Measurements from ENCODE around the gene WWOX.

WWOX gene

DNA sequence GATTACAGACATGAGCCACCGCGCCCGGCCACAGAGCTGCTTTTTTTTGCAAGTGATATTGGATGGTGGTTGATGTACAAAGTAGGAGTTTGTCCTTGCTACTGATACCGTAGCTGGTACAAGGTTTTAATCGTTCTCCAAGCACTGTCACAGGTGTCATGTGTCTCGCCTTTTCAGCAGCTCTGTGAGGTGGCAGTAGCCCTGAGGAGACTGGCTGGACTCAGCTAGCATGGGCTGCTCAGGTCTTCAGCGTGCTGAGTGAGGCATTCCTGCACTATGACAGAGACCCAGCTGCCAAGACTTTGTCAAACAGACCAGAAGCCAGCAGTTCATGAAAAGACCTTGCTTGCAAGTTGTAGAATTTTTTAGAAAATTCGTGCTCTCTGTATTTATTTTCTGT is 7.2 kb downstream of the WWOX start:
- DNase-seq, result no peak

DNA sequence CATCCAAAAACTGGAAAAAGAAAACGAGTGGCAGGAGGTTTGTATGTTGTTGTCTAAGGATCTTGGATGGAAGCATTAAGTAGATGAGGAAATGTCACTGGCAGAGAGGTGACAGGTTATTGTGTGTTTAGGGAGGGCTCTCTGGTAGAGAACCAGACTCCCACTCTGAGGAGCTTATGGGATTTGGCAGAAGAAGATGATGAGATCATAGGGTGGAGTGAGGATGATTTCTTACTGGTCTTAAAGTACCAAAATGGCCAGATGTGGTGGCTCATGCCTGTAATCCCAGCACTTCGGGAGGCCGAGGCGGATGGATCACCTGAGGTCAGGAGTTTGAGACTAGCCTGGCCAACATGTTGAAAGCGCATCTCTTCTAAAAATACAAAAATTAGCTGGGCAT is 9.0 kb downstream of the WWOX start:
- peak; percentile 83 for DNase-seq

DNA sequence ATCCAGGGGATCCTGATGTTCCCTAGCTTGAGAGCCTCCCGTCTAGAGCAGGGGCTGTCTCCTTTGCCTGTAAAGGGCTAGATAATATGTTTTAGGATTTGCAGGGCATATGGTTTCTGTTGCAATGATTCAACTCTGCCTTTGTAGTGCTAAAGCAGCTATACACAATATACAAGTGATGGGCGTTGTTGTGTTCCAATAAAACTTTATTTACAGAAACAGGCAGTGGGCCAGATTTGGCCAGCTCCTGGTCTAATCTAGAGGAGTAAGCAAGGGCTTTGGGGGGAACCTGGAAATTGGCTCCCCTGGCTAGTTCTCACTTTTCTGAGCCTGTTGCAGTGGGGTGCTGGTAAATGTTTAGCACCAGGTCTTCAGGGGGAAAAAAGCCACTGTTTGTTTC is 13.8 kb downstream of the WWOX start:
- DNase-seq, result no peak

DNA sequence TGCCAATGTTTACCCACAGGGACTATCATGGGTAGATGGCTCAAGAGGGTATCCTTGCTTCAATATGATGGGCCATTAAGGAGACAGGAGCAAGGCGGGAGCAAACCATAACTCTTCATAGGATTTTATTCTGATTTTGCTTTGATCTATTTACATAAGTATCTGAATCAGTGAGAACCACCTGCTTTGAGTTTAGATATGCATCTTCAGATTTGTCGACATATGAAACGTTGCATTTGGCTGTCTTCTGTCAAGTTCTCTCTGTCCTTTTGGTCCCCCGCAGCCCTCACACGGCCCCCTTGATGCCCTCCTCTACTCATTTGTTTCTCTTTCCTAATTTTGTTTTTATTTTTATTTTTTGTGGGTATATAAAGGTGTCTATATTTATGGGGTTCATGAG is 16.2 kb downstream of the WWOX start:
- DNase-seq, result no peak

DNA sequence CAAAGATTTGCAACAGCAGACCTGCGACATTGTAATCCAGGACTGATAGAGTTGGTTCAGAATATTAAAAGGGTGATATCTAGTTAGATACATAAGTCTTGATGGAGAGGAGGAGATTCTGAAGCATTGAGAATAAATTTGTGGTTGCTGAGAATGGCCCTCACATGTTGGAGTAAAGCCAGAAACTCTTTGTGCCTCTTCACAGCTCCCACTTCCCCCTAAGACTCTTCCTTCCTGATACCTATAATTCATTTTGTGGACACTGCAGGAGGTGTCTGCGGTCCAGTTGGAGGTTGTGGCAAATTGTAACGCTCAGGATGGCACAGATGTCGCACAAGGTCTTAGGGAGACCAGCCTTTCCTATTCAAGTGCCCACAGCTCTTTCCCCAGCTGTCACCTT is 17.5 kb downstream of the WWOX start:
- no peak for DNase-seq

DNA sequence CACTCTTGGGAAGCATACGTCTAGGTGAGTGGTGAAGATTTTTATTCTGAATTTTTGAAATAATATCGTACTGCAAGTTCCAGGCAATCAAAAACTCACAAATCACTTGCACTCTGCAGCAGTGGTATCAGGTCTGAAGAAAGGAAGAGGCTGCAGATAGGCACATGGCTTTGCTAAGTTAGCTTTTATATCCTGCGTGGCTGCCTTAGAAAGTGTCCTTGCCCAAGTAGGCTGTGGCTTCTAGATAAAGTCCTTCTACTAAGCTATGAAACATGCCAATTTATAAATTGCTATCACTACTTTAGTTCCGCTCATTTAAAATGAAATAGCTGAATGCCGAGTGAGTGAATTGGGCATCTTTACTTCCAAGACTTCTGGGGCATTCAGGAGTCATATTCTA is 17.9 kb downstream of the WWOX start:
- DNase-seq, result no peak

DNA sequence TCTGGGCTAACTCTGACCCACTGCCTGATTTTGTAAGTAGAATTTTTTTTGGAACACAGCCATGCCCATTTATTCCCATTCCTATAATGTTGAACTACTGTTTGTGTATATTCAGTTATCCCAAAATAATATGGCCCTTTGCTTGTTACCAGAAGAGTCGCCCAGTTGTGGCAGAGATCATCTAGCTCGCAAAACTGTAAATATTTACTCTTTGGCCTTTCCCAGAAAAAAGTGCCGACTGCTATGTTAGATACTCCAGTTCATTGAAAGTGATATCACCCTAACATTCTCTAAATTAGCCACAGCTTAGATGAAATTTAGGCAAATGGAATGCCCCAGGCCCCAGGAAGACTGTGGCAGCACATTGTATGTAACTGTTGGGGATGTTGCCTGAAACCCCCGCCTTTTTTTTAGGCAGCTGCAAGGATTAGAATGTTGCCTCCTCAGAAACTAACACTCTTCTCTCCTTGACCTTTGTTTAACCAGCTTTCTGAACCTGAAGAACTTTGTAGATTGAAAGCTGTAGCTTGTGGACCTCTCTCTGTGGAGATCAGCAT is 19.1 kb downstream of the WWOX start:
- DNase-seq, result no peak

DNA sequence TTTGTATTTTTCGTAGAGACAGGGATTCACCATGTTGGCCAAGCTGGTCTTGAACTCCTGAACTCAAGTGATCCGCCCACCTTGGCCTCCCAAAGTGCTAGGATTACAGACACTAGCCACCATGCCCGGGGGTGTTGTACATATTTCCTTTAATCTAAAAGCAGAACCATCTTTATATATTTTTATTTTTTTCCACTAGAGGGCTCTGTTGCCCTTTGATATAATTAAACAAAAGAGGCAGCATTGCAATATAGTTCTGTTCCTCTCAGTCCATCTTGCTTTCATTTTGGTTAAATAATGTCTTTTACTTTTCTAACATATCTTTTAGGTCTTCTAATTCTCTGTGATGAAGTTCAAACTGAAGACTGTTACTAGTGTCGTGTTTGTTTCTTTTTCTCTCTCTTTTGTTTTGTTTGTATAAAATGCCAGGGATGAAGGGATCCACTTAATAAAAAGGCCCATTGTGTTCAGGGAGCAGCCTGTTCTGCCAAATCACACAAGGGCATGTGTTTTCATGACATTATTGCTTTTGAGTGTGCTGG is 23.4 kb downstream of the WWOX start:
- peak; percentile 60 for DNase-seq

DNA sequence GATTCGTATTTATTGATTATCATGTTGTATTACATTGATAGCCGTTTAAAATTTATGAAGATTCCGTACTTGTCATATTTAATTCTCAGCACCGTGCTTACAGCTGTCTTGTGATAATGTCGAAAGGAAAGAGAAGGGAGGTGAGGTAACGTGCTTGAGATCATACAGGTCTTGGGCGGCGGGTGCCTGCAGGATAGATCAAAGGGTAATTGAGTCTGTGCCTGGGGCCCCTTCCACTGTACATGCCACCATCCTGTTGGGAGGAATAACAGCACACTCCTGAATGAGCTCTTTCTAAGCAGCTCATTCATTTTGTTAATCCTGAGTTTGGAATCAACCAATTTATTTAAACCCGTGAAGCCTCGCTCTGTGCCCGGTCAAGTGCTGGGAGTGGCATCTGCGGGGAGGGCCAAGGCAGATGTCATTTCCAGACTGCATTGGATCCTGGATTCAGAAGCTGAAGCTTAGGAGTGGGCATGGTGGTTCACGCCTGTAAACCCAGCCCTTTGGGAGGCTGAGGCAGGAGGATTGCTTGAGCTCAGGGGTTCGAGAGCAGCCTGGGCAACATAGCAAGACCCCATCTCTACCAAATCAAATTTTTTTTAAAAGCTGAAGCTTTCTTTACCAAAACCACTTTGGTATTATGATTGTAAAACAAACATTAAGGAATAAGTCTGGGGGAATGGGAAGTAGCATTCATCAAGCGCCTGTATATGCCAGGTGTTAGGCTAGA is 25.8 kb downstream of the WWOX start:
- DNase-seq, result no peak

DNA sequence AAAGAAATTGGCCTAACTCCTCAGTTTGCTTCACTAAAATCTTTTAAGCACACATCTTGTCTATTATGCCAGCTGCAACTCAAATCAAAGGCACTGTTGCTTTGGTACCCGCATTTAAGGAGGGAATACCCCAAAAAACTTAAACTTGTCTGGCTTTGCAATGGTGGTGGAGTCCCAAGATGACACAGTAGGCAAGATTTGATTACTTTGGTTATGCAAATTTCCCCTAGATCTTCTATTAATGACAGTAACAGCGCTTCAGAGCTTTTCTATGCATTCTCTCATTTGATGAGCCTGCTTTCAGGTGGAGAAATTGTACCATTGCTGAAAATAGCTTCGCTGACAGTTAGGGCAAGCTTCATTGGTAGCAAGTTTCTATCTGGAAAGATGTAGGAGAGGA is 27.2 kb downstream of the WWOX start:
- no peak for DNase-seq

DNA sequence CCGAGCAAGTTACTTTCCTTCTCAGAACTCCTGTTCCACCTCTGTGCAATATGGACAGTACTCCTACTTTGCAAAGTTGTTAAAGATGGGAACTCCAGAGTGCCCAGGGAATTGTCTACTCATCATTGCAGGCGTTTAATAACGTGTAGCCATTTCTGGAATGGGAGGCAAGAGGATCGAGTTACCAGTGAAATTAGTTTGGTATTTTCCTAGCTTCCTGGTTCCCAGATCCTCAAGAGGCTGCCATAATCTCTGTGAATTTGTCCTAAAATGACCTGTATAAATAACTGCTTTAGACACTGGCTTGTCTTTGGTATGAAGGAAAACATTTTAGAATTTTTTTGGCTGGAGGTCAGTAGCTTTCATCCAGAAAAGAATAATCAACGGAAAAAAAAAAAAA is 27.7 kb downstream of the WWOX start:
- no peak for DNase-seq

DNA sequence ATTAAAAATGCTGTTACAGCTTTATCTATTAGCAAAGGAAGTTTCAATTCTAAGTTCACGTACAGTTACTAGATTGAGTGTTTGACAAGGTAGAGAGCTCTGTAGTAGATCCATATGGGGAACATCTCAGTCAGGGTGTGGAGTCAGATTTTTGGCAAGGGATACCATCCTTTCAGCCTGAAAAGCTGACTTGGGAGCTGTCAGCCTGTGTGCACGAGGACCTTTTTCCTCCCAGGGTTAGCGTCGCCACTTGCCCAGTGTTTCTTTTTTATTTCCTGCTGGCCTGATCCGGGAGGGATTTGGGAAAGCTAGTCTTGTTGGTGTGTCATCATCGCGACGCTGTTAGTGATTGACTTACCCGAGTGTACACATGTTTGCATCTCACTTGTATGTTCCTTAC is 29.5 kb downstream of the WWOX start:
- DNase-seq, result no peak

DNA sequence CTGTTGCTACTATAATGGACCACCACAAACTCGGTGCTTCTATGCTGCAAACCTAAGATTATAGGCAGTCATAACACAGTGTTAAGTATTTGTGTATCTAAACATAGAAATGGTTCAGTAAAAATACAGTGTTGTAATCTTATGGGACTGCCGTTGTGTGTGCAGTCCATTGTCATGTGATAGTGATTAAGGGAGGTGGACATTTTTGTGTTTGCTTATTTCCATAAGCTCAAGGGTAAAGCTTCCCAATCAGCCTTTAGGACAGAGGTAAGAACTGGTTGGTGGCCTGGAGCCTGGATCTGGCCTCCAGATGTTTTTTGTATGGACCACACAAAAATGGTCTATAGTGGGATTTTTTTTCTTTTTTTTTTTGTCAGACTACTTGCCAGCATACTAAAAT is 29.9 kb downstream of the WWOX start:
- DNase-seq, result no peak

DNA sequence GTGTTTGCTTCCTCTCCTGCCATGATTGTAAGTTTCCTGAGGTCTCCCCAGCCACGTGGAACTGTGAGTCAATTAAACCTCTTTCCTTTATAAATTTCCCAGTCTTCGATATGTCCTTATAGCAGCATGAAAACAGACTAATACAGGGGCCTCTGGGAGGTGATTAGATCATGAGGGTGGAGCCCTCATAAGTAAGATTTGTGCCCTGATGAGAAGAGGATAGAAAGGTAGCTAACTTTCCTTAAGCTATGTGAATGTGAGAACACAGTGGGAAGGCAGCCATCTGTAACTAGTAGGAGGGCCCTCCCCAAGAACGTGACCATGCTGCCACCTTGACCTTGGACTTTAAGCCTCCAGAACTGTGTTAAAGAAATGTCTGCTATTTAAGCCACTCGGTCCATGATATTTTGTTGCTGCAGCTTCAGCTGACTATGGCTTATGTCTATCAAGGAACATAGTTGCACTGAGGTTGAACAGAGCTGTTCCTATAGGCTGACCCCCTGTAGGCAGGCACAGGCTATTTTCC is 30.7 kb downstream of the WWOX start:
- no peak for DNase-seq

DNA sequence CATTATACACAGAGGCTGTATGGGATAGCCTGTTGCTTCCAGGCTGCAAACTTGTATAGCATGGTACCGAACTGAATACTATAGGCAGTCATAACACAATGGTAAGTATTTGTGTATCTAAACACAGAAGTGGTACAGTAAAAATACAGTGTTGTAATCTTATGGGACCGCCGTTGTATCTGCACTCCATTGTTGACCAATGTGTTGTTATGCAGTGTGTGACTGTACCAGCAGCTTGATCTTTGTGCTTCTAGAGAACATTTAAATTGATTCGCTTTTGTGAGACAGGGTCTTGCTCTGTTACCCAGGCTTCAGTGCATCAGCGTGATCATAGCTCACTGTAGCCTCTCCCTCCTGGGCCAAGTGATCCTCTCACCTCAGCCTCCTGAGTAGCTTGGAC is 31.5 kb downstream of the WWOX start:
- DNase-seq, result no peak

DNA sequence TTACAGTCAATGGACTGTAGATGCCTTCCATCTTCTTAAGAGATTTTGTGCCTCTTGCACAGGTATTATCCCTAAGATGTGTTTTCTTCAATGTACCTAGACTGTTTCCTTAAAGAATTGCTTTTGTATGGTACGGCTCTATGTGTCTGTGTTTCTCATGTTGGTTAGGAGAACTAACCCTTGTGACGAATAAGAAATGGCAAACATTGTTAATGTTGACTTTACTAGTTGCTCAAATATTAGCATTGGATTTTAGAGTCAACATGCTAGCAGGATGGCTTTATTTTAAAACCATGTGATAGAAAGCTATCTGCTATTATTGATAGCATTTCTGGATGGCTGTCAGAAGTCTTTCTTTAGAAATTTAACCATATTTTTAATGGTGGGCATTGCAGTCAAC is 34.5 kb downstream of the WWOX start:
- DNase-seq, result no peak

DNA sequence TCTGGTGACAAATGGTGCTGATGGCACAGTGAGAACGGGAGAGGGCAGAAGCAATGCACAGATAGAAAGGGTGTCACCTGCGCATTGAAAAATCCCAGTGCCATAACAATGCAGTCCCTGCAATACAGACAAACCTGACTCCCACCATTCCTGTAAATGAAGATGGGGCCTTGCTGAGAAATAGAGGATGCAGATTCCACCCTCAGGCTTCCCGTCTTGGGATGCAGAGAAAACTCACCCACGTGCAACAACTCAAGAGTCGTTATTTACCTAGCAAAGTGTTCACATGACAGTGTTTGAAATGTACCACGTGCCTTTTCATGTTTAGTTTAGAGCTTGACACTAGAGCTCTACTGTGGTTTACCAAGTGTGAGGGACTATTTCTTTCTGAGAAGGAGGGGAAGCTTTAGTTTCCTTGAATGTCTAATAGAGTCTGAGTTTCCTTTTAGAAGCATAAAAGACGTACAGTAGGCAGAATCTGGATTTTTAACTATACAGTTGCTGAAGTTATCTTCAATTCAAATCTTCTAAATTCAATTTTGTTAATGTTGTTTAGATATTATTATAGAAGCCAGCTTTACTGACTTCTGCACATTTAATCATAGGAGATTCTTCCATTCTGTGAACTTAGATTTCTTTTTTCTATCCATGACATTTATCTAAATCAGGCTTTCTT is 35.6 kb downstream of the WWOX start:
- no peak for DNase-seq

DNA sequence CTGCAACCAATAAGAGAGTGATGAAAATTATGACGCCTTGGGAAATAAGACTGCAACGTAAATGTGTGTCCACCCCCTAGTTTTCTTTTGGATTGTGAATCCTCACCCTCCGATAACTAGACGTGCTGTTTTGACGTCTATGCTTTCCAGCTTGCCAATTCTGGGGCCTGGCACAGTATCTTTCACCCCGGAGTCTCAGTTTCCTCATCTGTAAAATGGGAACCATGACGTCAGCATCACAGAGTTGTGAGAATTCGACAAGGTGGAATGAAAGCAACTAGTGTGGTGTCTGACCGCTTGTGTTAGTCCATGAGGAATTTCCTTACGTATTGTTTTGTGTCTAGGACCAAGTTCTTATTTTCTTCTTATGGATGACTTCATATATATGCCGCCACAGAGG is 37.7 kb downstream of the WWOX start:
- DNase-seq, result no peak

DNA sequence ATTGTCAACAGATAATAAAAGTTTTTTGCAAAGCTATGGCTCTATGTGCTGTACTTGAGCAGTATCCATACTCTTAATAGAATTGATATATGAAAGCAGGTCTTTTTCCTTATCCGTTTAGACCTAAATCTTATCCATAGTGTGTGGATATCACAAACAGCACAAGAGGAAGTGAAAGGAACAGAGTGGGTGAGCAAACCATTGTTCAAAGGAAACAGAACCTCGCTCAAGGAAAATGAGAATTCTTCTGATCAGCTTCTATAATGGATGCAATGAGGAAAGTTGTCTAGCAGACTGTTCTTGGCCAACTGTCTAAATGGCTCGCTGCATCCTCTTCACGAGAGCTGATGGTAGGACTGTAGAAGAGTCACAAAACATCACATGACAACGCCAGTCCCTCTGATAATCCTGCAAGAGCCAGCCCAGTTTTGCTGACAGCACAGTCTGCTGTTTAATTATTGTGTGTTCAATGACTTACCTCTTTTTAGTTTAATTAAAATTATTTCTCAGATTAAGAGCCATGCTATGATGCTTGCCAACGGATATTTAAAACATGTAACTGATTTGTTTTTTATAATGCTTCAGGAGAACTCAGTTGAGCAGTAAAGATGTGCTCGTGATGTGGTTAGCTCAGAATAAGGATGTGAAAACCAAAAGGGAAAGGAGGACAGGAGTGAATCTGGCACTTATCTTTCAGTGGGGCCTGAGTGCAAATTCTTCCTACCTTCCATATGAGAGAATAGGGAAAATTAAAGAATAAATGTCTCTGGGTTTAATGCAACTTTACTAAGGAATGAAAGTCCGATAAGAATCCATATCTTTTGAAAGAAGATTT is 38.5 kb downstream of the WWOX start:
- no peak for DNase-seq

DNA sequence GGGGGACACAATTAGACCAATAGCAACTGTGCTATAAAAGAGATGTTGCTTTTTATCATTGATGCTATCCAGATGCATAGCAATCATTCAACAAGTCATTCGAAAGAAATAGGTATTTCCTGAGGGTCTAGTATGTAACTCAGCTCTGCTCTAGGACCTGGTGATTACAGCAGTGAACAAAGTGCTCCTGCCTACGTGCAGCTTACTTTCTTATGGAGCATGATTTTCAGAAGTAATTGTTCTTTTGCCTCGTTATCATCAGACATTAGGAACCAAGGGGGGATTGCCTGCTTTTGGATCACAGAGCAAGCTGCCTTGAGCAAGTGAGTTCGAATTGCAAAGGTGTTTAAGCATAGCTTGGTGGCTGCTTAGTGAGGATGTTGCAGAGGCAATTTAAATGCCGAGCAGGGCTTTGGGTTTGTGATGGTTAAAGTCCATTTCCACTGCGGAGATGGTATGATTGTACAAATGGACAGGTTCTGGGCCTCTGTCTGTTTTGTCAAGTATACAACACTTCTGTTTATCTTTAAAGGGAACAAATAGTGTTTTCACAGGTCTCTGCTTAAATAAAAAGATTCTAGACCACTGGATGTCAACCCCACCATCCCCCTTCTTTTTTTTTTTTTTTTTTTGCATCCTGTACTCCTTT is 41.5 kb downstream of the WWOX start:
- no peak for DNase-seq

DNA sequence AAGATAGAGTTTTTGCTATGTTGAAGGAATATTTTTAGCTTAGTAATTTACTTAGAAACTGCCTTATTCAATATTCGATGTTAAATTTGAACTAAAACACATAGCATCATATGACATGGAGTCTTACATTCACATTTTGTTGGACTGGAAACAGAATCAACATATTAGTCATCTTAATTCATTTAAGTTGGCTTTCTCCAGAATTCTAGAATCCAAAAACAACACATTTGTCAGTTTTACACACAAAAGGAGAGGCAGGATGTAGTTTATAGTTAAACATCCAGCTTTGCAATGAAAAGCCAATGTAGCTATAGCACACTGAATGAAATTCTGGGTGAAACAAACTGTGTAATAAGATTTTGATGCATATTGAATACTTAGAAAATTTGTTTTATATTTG is 43.3 kb downstream of the WWOX start:
- DNase-seq, result no peak

DNA sequence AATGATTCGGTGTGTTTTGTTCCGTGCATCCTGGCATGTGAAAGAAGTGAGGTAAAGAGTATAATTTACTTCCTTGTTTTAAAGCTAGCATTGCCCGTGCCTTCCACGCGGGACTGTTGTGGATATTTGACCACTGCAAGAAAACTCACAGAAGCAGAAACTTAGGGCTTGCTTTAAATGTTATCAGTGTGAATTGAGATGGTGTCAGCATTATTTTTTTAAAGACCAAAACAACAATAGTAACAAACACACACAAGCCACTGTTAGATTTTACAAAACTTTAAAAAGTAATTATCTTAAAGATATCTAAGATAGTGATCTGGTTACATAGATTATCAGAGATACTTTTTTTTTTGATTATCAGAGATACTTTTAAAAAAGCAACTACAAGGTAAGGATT is 47.4 kb downstream of the WWOX start:
- DNase-seq, result no peak

DNA sequence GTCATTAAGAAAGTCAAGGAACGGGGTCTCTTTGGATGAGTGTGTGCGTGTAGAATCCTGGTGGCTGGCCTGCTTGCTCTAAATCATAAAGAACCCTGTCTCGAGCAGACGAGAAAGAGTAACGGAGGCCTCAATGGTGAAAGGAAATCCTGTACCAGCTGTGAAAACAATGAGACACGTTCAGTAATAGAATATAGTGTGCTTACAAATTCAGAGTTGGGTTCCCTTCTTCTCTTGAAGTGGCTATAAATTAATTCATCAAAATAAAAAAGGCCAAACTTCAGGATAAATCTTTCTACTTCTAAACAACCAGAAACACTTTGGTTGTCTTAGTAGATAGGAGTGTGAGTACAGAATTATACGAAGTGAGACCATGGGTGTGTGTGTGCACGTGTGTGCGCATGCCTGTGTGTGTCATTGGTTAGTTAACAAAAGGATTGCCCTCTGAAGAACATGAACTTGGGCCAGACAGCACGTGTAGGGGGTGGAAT is 48.5 kb downstream of the WWOX start:
- no peak for DNase-seq
